NCI-H1930 (cell line): ENCODE measurements around the gene DGKB.

Source experiments
- DNase-seq, 2 experiments: peaks; one replicate each; lab custom pipeline; 2025; lab: John Stamatoyannopoulos, UW

Gene DGKB

GRCh38 chr7:14124716-14125115 lies 777.8 kb downstream of the DGKB start:
- DNase-seq, result no peak

- DNase-seq, result no peak
Observed at GRCh38 chr7:14123923-14124322, 778.6 kb downstream of the DGKB start.

GRCh38 chr7:14115701-14116100 lies 786.9 kb downstream of the DGKB start:
- DNase-seq, result no peak

GRCh38 chr7:14104861-14105260 lies 797.7 kb downstream of the DGKB start:
- DNase-seq, result no peak

GRCh38 chr7:14096159-14096558 lies 806.4 kb downstream of the DGKB start:
- DNase-seq, result no peak

GRCh38 chr7:14095233-14095950 lies 807.2 kb downstream of the DGKB start:
- DNase-seq, result no peak
